ENCODE results near the gene NPAS3. TPM values are rescaled to one million over a fixed set of nuclear protein-coding genes. Genes with fewer than 3 reads are reported as not detected.

The NPAS3 gene
- polyA plus RNA-seq, 2 of the 4 experiments (the other 2 are of a cell fraction) = not detected

GRCh38 chr14:33715227-33715528, 776.5 kb downstream of the NPAS3 start:
- H3K4me2 ChIP-seq = no peak overlapping the region
- no peaks in the 10 kb centered on the region for H3K9me3 ChIP-seq
- DNase-seq (ENCODE audit: low read depth in 1 of 2, low spot score in 1 of 2) (no peak), ATAC-seq (no peak), FAIRE-seq (no peak)
- POLR2A ChIA-PET = no interaction called here
- CTCF ChIA-PET = no interaction called here
- no peak overlapping the region for H3K27ac ChIP-seq
- no peak for TF ChIP-seq PBX3 (IDR thresholded peaks at IDR 0.05)
- TF ChIP-seq ZFP36 (IDR thresholded peaks at IDR 0.05; ENCODE audit: borderline replicate concordance, partially characterized antibody) = no peak
- no peaks in the 10 kb centered on the region for H3K4me1 ChIP-seq
- WGBS (ENCODE audit: missing lambda C conversion rate) = 0% methylated on average over 1 of the region's 1 CpG
- no peak overlapping the region for H3K4me3 ChIP-seq

GRCh38 chr14:33716921-33717320, 778.2 kb downstream of the NPAS3 start:
- CTCF ChIA-PET = interaction anchor here (0.7 kb wide), 1 partner anchor 540 kb away, joined by 3 read pairs; no protein-coding TSS in a partner anchor
- no peak overlapping the region for H3K4me2 ChIP-seq
- no peak overlapping the region for H3K27ac ChIP-seq
- no peak for ATAC-seq
- FAIRE-seq = no peak
- no peak overlapping the region for H3K4me3 ChIP-seq
- POLR2A ChIA-PET = no interaction called here
- WGBS (ENCODE audit: missing lambda C conversion rate) = 17% methylated on average over 2 of the region's 2 CpGs
- no peaks in the 10 kb centered on the region for H3K9me3 ChIP-seq
- no peak for TF ChIP-seq RAD21 (conservative IDR thresholded peaks at IDR 0.05 in 1 of 2, IDR thresholded peaks at IDR 0.05 in 1 of 2)
- no peak for TF ChIP-seq SMC3 (IDR thresholded peaks at IDR 0.05)
- no peak for TF ChIP-seq EP300 (IDR thresholded peaks at IDR 0.05)
- no peak for TF ChIP-seq JUNB (IDR thresholded peaks at IDR 0.05)
- no peak for TF ChIP-seq HEYL (CRISPR knock-in tag; IDR thresholded peaks at IDR 0.05)
- no peak for TF ChIP-seq EHF (CRISPR knock-in tag; IDR thresholded peaks at IDR 0.05)
- no peak for TF ChIP-seq KDM5A (IDR thresholded peaks at IDR 0.05)
- TF ChIP-seq HOXB5 (CRISPR knock-in tag; IDR thresholded peaks at IDR 0.05) = no peak
- TF ChIP-seq ZC3H11A (IDR thresholded peaks at IDR 0.05) = no peak
- TF ChIP-seq POLR2A (IDR thresholded peaks at IDR 0.05; ENCODE audit: low read length) = no peak
- TF ChIP-seq PHF8 (IDR thresholded peaks at IDR 0.05; ENCODE audit: borderline replicate concordance, low read depth) = no peak
- TF ChIP-seq CEBPB (IDR thresholded peaks at IDR 0.05) = no peak
- no peak for TF ChIP-seq CBX8 (IDR thresholded peaks at IDR 0.05)
- no peak for TF ChIP-seq USF2 (IDR thresholded peaks at IDR 0.05)
- H3K4me1 ChIP-seq = no peaks in the 10 kb centered on the region
- no peak for DNase-seq (ENCODE audit: low read depth in 1 of 2, low spot score in 1 of 2)

GRCh38 chr14:33717866-33718265, 779.2 kb downstream of the NPAS3 start:
- TF ChIP-seq SREBF2 (IDR thresholded peaks at IDR 0.05) (no peak), HDAC2 (IDR thresholded peaks at IDR 0.05) (no peak), EP300 (IDR thresholded peaks at IDR 0.05) (no peak), RAD21 (conservative IDR thresholded peaks at IDR 0.05 in 1 of 2, IDR thresholded peaks at IDR 0.05 in 1 of 2) (no peak), HES2 (IDR thresholded peaks at IDR 0.05) (no peak), ZSCAN20 (CRISPR knock-in tag; IDR thresholded peaks at IDR 0.05) (no peak), KDM5A (IDR thresholded peaks at IDR 0.05) (no peak), MAZ (IDR thresholded peaks at IDR 0.05; ENCODE audit: borderline replicate concordance, low read depth, low read length) (no peak)
- CTCF ChIA-PET = interaction anchor here (0.5 to 0.7 kb wide), 2 partner anchors 77 to 603 kb away, joined by 3 read pairs; no protein-coding TSS in a partner anchor
- POLR2A ChIA-PET = no interaction called here

GRCh38 chr14:33720284-33720787, 781.7 kb downstream of the NPAS3 start:
- ATAC-seq (no peak), FAIRE-seq (no peak), DNase-seq (ENCODE audit: low read depth in 1 of 2, low spot score in 1 of 2) (no peak)
- no peaks in the 10 kb centered on the region for H3K4me1 ChIP-seq
- no peaks in the 10 kb centered on the region for H3K9me3 ChIP-seq
- H3K4me3 ChIP-seq = no peak overlapping the region
- ChIA-PET CTCF (interaction anchor here (1.3 to 1.4 kb wide), 2 partner anchors 39 to 73 kb away, joined by 3 to 4 read pairs; no protein-coding TSS in a partner anchor), POLR2A (no interaction called here)
- no peak overlapping the region for H3K4me2 ChIP-seq
- WGBS (ENCODE audit: missing lambda C conversion rate) = 35% methylated on average over 4 of the region's 4 CpGs
- TF ChIP-seq MAZ (IDR thresholded peaks at IDR 0.05; ENCODE audit: borderline replicate concordance, low read depth, low read length) (no peak), JUNB (IDR thresholded peaks at IDR 0.05) (no peak), MAFK (IDR thresholded peaks at IDR 0.05; ENCODE audit: partially characterized antibody) (no peak), ZSCAN20 (CRISPR knock-in tag; IDR thresholded peaks at IDR 0.05) (no peak), NR3C1 (IDR thresholded peaks at IDR 0.05) (no peak), JUN (IDR thresholded peaks at IDR 0.05) (no peak)
- no peak overlapping the region for H3K27ac ChIP-seq

More at GRCh38 chr14:33717866-33718265, 779.2 kb downstream of the NPAS3 start:
- H3K4me1 ChIP-seq = no peaks in the 10 kb centered on the region
- ATAC-seq (no peak), FAIRE-seq (no peak), DNase-seq (ENCODE audit: low read depth in 1 of 2, low spot score in 1 of 2) (no peak)
- 61% methylated on average over 4 of the region's 4 CpGs for WGBS (ENCODE audit: missing lambda C conversion rate)
- no peak overlapping the region for H3K27ac ChIP-seq
- no peak overlapping the region for H3K4me2 ChIP-seq
- no peaks in the 10 kb centered on the region for H3K9me3 ChIP-seq
- no peak overlapping the region for H3K4me3 ChIP-seq

Data from A549 (cell line).